Stimulated activated CD4-positive, alpha-beta T cell treated with anti-CD3 and anti-CD28 coated beads, Interleukin-2, amount 100 ng/mL, for 48 hours (primary cell): ENCODE results near the gene ANKMY1.
"Not testable (repeated sequence)": the region's sequence is repeated elsewhere in the genome, so short reads cannot be mapped to it uniquely, and the experiment has no call there.

ENCODE experiments used
- DNase-seq, 2 donors: peaks; one replicate each; pipeline ENCODE4 v3.0.0-alpha.2; 2020

The ANKMY1 gene

GRCh38 chr2:240551288-240551687 lies 6.5 kb downstream of the ANKMY1 start:
- no peak for DNase-seq

- DNase-seq, result no peak
Observed at GRCh38 chr2:240539906-240540305, 17.9 kb downstream of the ANKMY1 start.

- not testable (repeated sequence) for DNase-seq
Observed at GRCh38 chr2:240539101-240539500, 18.7 kb downstream of the ANKMY1 start.

- no peak for DNase-seq
Observed at GRCh38 chr2:240538031-240538780, 19.6 kb downstream of the ANKMY1 start.

- no peak for DNase-seq
Observed at GRCh38 chr2:240532031-240532775, 25.6 kb downstream of the ANKMY1 start.

GRCh38 chr2:240531038-240531437 lies 26.8 kb downstream of the ANKMY1 start:
- DNase-seq, result no peak

GRCh38 chr2:240530181-240530580 lies 27.6 kb downstream of the ANKMY1 start:
- no peak for DNase-seq

- no peak for DNase-seq
Observed at GRCh38 chr2:240529344-240529999, 28.3 kb downstream of the ANKMY1 start.

- DNase-seq, result no peak
Observed at GRCh38 chr2:240528406-240529040, 29.3 kb downstream of the ANKMY1 start.

GRCh38 chr2:240527153-240527750 lies 30.5 kb downstream of the ANKMY1 start:
- DNase-seq, result no peak

GRCh38 chr2:240526521-240526920 lies 31.3 kb downstream of the ANKMY1 start:
- DNase-seq, result no peak

- DNase-seq, result no peak
Observed at GRCh38 chr2:240525802-240526201, 32.0 kb downstream of the ANKMY1 start.

- no peak for DNase-seq
Observed at GRCh38 chr2:240524963-240525718, 32.6 kb downstream of the ANKMY1 start.

- DNase-seq, result no peak
Observed at GRCh38 chr2:240523451-240524281, 34.1 kb downstream of the ANKMY1 start.

GRCh38 chr2:240522406-240522805 lies 35.4 kb downstream of the ANKMY1 start:
- DNase-seq, result no peak

GRCh38 chr2:240521885-240522284 lies 35.9 kb downstream of the ANKMY1 start:
- DNase-seq, result not testable (repeated sequence)

- no peak for DNase-seq
Observed at GRCh38 chr2:240520974-240521350, 36.8 kb downstream of the ANKMY1 start.

- DNase-seq, result no peak
Observed at GRCh38 chr2:240520130-240520973, 37.4 kb downstream of the ANKMY1 start.

- no peak for DNase-seq
Observed at GRCh38 chr2:240519396-240520129, 38.2 kb downstream of the ANKMY1 start.
